Esophagus squamous epithelium (tissue), 4 donors: ENCODE measurements around the gene VGLL4.

Experiments used
- POLR2A ChIP-seq, 4 donors: fragments of 450-650 bp; IDR thresholded peaks; one replicate each; pipeline ENCODE4 v1.6.1; 2017; ENCODE audit warnings: antibody characterized with exemption in 4 of 4, mild to moderate bottlenecking in 4 of 4, moderate library complexity in 3 of 4
- TF ChIP-seq, protein P1 (sequence below), 6 experiments: fragments of 450-650 bp in 4 of 6; fragments of 200-600 bp in 2 of 6; sonication (generic) in 2 of 6; IDR thresholded peaks; one replicate each; pipeline ENCODE4 v1.5.1; 2016 to 2019; ENCODE audit warnings: antibody characterized with exemption in 6 of 6, mild to moderate bottlenecking in 4 of 6, moderate library complexity in 4 of 6

DNA sequence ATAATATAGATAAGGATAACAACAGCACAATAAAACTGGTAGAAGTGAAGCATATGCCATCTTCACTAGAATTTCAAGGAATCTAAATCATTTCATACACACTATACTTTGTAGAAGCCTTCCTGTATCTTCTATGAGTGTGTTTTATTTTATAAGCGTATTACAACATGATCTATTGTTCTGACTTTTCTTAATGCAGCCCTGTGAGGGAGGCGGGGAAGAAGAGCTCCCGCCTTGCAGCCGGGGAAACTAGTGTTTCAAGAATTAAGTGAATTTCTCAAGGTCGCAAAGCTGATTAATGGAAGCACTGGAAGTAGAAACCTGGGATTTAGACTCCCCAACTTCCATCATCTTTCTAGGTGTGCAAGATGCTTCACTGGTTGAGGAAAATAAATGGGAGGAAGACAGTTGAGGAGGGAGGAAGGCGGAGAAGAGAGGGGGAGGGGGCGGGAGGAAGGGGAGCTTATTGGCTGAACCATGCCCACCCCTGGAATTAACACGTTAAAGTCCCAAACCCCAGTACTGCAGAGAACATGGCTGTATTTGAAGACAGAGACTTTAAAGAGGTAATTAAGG lies 32.9 kb downstream of the VGLL4 start:
- TF ChIP-seq, protein P1, sequence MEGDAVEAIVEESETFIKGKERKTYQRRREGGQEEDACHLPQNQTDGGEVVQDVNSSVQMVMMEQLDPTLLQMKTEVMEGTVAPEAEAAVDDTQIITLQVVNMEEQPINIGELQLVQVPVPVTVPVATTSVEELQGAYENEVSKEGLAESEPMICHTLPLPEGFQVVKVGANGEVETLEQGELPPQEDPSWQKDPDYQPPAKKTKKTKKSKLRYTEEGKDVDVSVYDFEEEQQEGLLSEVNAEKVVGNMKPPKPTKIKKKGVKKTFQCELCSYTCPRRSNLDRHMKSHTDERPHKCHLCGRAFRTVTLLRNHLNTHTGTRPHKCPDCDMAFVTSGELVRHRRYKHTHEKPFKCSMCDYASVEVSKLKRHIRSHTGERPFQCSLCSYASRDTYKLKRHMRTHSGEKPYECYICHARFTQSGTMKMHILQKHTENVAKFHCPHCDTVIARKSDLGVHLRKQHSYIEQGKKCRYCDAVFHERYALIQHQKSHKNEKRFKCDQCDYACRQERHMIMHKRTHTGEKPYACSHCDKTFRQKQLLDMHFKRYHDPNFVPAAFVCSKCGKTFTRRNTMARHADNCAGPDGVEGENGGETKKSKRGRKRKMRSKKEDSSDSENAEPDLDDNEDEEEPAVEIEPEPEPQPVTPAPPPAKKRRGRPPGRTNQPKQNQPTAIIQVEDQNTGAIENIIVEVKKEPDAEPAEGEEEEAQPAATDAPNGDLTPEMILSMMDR (IDR thresholded peaks at IDR 0.05): no peak
- no peak for TF ChIP-seq POLR2A (IDR thresholded peaks at IDR 0.05)
